Astrocyte (in vitro differentiated cells and primary cell): ENCODE measurements around the gene ROBO2.

Experiments used
- CTCF ChIP-seq: IDR thresholded peaks from 2 replicates; pipeline ENCODE4 v1.5.1; 2011; ENCODE audit warnings: low read depth, mild to moderate bottlenecking, inconsistent platforms, low read length, moderate library complexity; ENCODE audit not compliant: insufficient read depth
- EZH2 ChIP-seq: IDR thresholded peaks from 2 replicates; pipeline ENCODE4 v1.6.1; 2012; ENCODE audit warnings: mild to moderate bottlenecking, low read length, inconsistent platforms; ENCODE audit not compliant: insufficient read depth

- TF ChIP-seq CTCF (no peak), EZH2 (no peak)
Observed at GRCh38 chr3:77412584-77412983, 372.7 kb downstream of the ROBO2 start.
